ENCODE measurements around the gene KLK10. TPM values are rescaled to one million over a fixed set of nuclear protein-coding genes. Genes with fewer than 3 reads are reported as not detected.

The KLK10 gene, protein sequence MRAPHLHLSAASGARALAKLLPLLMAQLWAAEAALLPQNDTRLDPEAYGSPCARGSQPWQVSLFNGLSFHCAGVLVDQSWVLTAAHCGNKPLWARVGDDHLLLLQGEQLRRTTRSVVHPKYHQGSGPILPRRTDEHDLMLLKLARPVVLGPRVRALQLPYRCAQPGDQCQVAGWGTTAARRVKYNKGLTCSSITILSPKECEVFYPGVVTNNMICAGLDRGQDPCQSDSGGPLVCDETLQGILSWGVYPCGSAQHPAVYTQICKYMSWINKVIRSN
- 1 to 10 TPM in 3 of 4 donors, not detected in 1; 1.7 to 6.7 (median 4.1) TPM for total RNA-seq

DNA sequence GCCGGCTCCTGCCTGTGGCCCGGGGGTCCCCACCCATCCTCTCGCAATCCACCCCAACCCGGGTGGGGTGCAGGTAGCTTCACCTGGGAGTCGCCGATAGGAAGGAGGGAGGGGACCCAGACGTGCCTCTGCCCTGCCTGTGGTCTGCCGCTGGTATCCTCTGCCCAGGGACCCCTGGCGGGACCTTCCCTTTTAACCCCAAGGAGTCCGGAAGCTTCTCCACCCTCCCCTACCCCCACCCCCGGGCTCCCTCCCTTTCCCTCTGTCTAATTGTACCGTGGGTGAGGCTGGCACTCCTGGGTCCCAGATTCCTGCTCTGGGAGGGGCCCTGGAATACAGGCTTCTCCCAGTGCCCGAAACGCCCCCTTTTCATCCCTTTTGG is at the start of gene KLK10:
Gene KLK10, minus strand, starts transcription at position 166 of the 382 bp plus-strand sequence. CDS start 579 bp downstream, outside the sequence.
- TF ChIP-seq EP300 (IDR thresholded peaks at IDR 0.05) (no peak), POLR2AphosphoS5 (IDR thresholded peaks at IDR 0.05) (no peak), POLR2A (IDR thresholded peaks at IDR 0.05) (no peak)
- TF ChIP-seq, protein P1, sequence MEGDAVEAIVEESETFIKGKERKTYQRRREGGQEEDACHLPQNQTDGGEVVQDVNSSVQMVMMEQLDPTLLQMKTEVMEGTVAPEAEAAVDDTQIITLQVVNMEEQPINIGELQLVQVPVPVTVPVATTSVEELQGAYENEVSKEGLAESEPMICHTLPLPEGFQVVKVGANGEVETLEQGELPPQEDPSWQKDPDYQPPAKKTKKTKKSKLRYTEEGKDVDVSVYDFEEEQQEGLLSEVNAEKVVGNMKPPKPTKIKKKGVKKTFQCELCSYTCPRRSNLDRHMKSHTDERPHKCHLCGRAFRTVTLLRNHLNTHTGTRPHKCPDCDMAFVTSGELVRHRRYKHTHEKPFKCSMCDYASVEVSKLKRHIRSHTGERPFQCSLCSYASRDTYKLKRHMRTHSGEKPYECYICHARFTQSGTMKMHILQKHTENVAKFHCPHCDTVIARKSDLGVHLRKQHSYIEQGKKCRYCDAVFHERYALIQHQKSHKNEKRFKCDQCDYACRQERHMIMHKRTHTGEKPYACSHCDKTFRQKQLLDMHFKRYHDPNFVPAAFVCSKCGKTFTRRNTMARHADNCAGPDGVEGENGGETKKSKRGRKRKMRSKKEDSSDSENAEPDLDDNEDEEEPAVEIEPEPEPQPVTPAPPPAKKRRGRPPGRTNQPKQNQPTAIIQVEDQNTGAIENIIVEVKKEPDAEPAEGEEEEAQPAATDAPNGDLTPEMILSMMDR (IDR thresholded peaks at IDR 0.05) = no peak
- no CpG with 5 or more reads among the region's 14 CpGs for WGBS, 2 donors (ENCODE audit: low coverage in 1 of 2)
- no peak within 1 kb of the TSS for H3K27ac ChIP-seq
- no peak for ATAC-seq
- peaks cover 93% of the 10 kb centered on the region for H3K27me3 ChIP-seq
- peak within 1 kb of the TSS in 1 of 2 donors; percentile 34 for H3K4me3 ChIP-seq
- H3K9me3 ChIP-seq = no peaks in the 10 kb centered on the region
- peaks cover 0 to 31% (median 3%) of the 10 kb centered on the region in 3 donors for H3K4me1 ChIP-seq
- H3K36me3 ChIP-seq = no peaks in the 10 kb centered on the region

GRCh38 chr19:51066393-51067186 is 47.1 kb upstream of the KLK10 start:
- no peaks in the 10 kb centered on the region for H3K36me3 ChIP-seq
- ATAC-seq = no peak
- TF ChIP-seq, protein P1 (IDR thresholded peaks at IDR 0.05) = no peak
- TF ChIP-seq POLR2A (IDR thresholded peaks at IDR 0.05) (no peak), EP300 (IDR thresholded peaks at IDR 0.05) (no peak), POLR2AphosphoS5 (IDR thresholded peaks at IDR 0.05) (no peak)
- no peak overlapping the region for H3K27ac ChIP-seq
- no peak overlapping the region for H3K4me3 ChIP-seq
- H3K4me1 ChIP-seq = peaks cover 0 to 9% (median 0%) of the 10 kb centered on the region in 3 donors
- H3K9me3 ChIP-seq = no peaks in the 10 kb centered on the region
- H3K27me3 ChIP-seq = peaks cover 68% of the 10 kb centered on the region
- 39 to 55% methylated on average over 5 to 7 of the region's 7 CpGs for WGBS, 2 donors (ENCODE audit: low coverage in 1 of 2)

- no peak for ATAC-seq
- H3K4me1 ChIP-seq = peaks cover 0 to 9% (median 0%) of the 10 kb centered on the region in 3 donors
- H3K9me3 ChIP-seq = no peaks in the 10 kb centered on the region
- no peaks in the 10 kb centered on the region for H3K36me3 ChIP-seq
- TF ChIP-seq EP300 (IDR thresholded peaks at IDR 0.05) = no peak
- TF ChIP-seq POLR2A (IDR thresholded peaks at IDR 0.05) = no peak
- TF ChIP-seq POLR2AphosphoS5 (IDR thresholded peaks at IDR 0.05) = no peak
- TF ChIP-seq, protein P1 (IDR thresholded peaks at IDR 0.05) = no peak
- no peak overlapping the region for H3K27ac ChIP-seq
- WGBS, 2 donors (ENCODE audit: low coverage in 1 of 2) = 1 to 11% methylated on average over 8 to 13 of the region's 25 CpGs
- peaks cover 72% of the 10 kb centered on the region for H3K27me3 ChIP-seq
- peak overlapping the region in 1 of 2 donors; percentile 28 for H3K4me3 ChIP-seq
Measured at GRCh38 chr19:51065221-51065960, 45.9 kb upstream of the KLK10 start.

DNA sequence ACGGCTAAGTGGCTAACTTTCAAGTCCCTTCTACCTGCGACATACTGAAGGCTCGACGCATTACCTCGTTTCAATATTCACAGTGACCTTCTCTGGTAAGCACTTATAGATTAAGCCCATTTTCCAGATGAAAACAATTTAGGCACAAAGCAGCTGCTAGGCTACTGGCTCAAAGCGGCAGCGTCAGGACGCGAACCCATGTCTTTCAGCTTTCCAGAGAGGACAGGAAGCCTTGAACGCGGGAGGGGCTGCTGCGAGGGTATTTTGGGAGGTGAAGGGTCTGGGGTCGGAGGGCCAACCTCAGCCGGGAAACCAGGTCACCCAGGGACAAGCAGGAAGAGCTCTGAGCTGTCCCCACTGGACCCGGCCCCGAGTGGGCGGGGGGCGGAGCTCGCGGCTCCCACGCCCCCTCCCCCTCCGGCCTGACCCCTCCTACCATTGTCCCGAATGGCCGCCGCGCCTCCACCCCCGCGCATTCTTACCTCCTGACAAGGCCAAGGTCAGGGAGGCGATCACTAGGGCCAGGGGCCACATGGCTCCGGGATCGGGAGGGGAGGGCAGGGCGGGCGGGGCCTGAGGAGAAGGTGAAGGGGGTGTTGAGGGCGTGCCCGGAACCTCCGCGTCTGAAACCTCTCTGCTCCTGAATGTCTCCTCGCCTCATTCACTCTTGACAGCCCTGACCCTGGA is 45.2 kb upstream of the KLK10 start, which contains the start of gene KLK13:
Gene KLK13, minus strand, starts transcription at position 559 of the 687 bp plus-strand sequence. Its CDS starts 25 bp downstream, at position 534.
- TF ChIP-seq, protein P1 (IDR thresholded peaks at IDR 0.05) = no peak
- no peak for TF ChIP-seq POLR2A (IDR thresholded peaks at IDR 0.05)
- TF ChIP-seq POLR2AphosphoS5 (IDR thresholded peaks at IDR 0.05) = no peak
- no peak for TF ChIP-seq EP300 (IDR thresholded peaks at IDR 0.05)
- Histone ChIP-seq H3K27ac (no peak within 1 kb of the TSS), H3K4me3 (peak within 1 kb of the TSS in 1 of 2 donors; percentile 28), H3K4me1 (peaks cover 0 to 9% (median 0%) of the 10 kb centered on the region in 3 donors), H3K27me3 (peaks cover 79% of the 10 kb centered on the region), H3K9me3 (no peaks in the 10 kb centered on the region), H3K36me3 (no peaks in the 10 kb centered on the region)
- WGBS, 2 donors (ENCODE audit: low coverage in 1 of 2) = 36% methylated on average over 11 of the region's 38 CpGs; no CpG with 5 or more reads in 1 of the 2 donors
- ATAC-seq = no peak

Data from gastroesophageal sphincter (tissue), 4 donors.